GM11168 (cell line): ENCODE results near the gene NR2F1.

ENCODE experiments used
- in situ Hi-C: fragments of 300-500 bp; cut with MboI; formaldehyde crosslinking; loops from one replicate; pipeline ENCODE4 v1.12.0; 2022; ENCODE audit warnings: low sequenced_read_pairs; ENCODE audit not compliant: unreplicated experiment

The NR2F1 gene

DNA sequence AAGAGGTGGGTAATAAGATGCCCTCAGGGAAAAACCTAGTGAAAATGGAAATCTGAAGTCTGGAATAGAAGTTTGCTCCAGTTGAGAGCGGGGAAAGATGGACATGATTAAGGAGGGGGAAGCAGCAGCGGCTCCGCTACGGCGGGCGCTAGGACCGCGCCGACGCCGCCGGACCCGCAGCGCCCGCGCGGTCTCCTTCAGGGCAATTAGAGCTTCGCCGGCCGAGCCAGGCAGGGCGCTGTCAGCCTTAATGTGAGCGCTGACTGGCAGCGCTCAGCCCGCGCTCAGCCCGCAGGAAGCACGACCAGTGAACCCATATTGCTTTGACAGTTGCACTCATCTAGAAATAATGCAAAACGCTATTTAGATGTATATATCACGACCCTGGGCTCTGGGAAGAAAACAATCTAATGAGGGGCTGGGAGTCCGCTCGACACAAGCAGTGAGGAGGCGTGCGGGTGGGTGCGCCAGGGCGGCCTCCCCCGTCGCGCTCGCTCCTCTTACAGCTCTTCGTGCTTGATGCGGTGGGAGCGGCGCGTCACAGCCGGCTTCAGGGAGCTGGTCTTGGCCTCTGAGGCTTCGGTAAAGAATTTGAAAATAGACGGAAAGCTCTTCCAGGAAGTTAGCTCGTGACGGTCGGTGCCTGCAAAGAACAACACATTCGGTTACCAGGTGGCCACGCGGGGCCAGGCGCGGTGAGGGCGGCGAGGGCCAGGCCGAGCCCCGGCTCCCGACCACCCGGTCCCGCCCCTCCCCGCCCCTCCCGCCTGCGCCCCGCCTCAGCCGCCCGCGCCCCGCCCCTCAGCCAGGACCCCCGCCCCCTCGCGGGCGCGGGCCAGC lies 37.7 kb downstream of the NR2F1 start:
- in situ Hi-C loops: no loop called here

DNA sequence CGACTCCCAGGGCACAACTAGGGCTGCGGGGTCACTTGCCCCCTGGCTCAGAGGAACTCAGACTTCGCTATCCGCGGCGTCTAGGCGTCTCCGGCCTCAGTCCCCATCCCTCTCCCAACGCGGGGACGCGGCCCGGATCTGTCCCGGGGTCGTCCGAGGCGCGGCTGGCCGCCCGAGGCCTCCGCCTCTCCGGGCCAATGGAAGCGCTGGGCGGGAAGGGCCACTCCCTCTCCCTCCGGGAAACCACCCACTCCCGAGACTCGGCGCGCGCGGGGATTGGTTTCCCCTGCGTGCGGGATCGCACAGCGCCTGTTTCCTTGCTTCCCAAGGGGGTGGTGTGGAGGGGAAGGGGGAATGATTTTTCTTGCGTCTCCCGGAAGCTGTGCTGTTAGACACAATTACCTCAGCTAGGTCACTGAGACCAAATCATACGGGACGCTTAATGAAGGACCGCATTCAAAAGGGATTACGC lies 38.3 kb downstream of the NR2F1 start:
- in situ Hi-C loops: no loop called here

DNA sequence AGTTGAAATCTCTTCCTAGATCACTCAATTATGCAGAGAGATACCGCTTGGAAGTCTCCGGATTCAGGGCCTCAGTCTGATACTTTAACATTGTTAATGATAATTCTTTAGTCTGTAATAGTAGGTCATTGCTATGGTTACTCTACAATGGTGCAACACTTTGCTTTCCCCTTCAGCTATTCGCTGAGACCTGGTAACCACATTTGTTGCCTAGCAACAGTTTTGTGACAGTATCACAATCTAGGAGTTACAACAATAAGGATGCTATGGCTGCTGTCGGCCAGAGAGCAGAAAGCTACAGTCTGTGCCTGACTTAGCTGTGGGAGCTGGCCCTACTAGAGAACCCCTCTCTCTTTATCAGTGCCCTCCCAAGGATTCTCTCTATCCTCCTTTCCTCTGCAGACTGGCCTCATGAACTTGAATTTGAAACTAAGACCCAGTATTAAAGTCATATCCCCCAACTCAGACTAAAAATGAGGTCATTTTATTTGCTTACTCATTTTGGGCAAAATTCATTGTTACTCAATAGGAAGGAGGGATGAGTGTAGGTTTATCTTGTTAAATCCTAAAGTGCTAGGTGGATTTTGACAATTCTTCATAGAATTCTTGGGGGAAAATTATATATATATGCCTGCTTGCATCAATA lies 39.3 kb downstream of the NR2F1 start:
- in situ Hi-C loops: no loop called here

DNA sequence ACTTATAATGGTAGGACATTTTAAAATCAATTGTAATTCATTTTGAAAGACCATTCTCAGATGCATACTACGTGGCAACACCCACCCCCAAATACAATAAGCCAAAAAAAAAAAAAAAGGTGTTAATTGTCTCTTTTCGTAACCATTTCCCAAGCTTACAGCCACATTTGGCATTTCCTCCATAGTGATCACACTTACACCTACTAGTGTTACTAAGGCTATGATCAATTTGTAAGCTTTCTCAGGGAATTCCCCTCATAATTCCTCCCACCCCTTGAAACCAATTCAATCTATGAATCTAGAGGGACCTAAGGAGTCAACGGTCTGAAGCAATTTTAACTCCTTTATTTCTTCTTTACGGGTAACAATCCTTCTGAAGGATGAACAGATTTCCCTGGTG lies 40.1 kb downstream of the NR2F1 start:
- in situ Hi-C loops: no loop called here

DNA sequence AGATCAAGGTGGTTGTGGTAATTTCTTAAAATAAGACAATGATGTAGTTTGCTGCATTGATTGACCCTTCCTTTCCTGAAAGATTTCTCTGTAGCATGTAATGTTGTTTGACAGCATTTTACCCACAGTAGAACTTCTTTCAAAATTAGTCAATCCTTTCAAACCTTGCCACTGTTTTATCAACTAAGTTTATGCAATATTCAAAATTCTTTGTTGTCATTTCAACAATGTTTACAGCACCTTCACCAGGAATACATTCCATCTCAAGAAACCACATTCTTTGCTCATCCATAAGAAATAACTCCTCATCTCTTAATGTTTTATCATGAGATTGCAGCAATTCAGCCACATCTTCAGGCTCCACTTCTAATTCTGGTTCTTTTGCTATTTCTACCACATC lies 43.8 kb downstream of the NR2F1 start:
- in situ Hi-C loops: no loop called here

DNA sequence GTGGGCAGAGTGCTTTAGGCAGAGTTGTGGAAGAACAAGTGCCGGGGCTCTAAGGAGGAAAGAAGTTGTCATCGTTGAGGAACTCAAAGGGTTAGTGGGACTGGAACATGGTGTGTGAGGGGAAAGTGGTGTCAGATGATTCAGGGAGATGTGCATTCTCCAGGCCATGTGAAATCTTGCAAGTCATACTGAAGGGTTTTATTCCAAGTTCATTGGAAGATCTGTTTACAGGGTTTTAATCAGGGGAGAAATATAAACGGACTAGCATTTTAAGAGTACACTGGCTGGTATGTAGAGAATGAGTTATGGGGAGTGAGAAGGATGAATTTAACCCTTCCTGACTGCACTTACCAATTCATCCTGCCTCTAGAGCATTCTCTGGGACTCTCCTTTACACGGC lies 49.3 kb downstream of the NR2F1 start:
- in situ Hi-C loops: no loop called here

DNA sequence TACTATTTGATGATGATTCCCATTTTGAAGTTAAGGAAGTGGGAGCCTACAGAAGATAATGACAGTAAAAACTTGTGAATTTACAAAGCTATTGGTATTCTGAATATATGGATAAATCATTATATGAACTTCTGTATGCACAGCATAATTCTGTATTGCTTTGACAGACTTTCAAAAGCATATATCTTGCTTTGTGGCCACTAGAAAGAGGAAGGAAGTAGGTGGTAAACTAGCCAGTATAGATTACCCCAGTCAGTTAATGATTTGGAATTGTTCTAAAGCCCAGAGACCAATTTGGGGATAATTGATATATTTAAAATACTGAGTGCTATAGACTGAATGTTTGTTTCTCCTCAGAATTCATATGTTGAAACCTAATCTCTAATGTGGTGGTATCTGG lies 53.0 kb downstream of the NR2F1 start:
- in situ Hi-C loops: no loop called here

DNA sequence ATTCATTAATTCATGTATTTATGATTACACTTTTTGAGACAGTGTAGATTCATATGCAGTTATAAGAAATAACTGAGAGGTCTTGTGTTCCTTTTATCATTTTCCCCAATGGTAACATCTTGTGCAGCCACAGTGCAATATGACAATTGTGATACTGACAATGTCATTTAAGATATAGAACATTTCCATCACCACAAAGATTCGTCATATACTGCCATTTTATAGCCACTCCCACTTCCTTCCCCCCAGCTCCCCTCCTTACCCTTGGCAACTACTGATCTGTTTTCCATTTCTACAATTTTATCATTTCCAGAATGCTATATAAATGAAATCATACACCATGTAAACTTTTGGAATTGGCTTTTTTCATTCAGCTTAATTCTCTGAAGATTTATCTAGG lies 53.8 kb downstream of the NR2F1 start:
- in situ Hi-C loops: no loop called here

DNA sequence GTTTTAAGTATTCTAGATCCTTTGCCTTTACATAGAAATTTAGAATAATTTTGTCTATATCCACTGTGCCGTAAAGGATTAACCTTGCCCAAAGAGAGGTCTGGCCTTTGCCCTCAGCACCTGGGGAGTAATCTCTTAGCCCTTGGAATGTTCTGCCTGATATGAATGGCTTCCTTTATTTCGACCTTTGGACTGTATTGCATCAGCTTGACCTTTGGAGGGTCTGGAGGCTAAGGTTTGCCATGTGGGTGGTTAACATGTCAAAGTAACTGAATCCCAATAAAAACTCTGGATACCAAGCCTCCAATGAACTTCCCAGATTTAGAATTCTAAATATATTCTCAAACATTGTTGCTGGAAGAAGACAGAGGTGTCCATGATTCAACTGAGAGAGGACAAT lies 54.7 kb downstream of the NR2F1 start:
- in situ Hi-C loops: no loop called here

DNA sequence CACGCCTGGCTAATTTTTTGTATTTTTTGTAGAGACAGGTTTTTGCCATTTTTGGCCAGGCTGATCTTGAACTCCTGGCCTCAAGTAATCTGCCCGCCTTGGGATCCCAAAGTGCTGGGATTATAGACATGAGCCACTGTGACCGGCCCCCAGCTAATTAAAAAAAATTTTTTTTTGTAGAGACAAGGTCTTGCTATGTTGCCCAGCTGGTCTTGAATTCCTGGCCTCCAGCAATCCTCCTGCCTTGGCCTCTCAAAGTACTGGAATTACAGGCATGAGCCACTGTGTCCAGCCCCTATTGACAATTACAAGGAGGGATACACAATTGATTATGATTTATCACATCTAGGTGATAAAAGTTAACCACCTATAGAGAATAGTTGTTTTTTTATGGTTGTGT lies 59.5 kb downstream of the NR2F1 start:
- in situ Hi-C loops: no loop called here
